NCI-H446 (cell line): ENCODE data around the gene BANP.
"Not testable (repeated sequence)": the region's sequence is repeated elsewhere in the genome, so short reads cannot be mapped to it uniquely, and the experiment has no call there.

Experiments used
- DNase-seq, 2 experiments: peaks; one replicate each; lab custom pipeline; 2025; lab: John Stamatoyannopoulos, UW

Gene BANP

GRCh38 chr16:88101623-88102105 lies 150.4 kb downstream of the BANP start:
- not testable (repeated sequence) for DNase-seq

GRCh38 chr16:88102597-88102996 lies 151.4 kb downstream of the BANP start:
- DNase-seq: no peak

- DNase-seq: no peak
Observed at GRCh38 chr16:88103011-88103410, 151.8 kb downstream of the BANP start.

GRCh38 chr16:88103581-88104188 lies 152.5 kb downstream of the BANP start:
- no peak for DNase-seq

DNA sequence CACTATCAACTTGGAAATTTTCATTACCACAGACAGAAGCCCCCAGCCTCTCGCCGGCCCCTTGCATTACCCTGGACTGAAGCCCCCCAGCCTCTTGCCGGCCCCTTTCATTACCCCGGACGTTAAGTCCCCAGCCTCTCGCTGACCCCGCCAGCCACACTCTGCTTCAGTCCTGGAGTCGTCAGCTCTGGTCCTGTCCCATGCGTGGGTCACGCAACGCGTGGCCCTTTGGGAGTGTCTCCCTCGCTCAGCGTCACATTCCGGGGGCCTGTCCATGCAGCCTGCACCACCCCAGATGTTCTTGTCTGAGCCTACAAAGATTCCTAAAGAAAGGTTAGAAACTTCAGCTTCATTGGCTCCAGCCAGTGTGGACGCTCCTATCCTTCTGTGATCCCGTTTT lies 153.1 kb downstream of the BANP start:
- not testable (repeated sequence) for DNase-seq

DNA sequence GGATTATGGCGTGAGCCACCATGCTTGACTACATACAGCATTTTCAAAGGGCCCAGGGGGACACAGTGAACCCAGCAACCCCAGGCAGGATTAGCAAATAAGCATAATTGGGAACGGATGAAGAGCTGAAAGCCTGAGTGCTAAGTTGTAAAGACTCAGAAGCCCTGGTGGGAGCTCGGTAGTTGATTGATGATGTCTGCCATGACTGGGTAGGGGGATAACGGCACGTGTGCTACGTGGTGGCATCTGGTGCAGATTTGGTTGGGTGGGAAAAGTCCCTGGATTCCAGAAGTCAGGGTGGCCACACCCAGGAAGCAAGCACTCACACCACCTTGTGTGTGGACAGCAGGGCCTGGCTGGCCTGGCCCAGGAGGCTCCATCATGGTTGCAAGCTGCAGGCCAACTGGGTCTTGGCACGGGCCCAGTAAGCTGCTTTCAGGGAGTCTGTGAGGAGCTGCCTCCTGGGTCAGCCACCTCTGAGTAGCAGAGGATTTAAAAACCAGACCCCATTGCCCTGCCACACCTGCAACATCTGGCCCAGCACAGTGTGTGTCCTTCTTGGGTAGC lies 154.4 kb downstream of the BANP start:
- not testable (repeated sequence) for DNase-seq

DNA sequence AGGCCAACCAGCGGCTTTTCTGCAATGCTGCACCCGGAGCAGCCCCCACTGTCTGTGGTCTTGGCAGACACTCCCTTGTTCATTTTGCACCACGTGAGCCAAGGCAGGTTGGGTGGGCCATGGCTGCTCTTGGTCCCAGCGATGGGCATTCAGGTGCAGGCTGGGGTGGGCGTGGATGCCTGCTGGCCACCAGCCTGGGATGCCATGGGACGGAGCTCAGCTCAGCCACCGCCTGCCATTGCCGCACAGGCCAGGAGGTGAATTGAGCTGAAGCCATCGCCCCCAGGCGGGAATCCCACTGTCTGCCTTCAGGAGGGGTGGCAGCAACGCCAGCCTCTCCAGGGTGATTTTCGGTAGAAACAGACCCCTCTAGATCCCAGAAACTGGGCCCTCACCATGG lies 155.3 kb downstream of the BANP start:
- not testable (repeated sequence) for DNase-seq

DNA sequence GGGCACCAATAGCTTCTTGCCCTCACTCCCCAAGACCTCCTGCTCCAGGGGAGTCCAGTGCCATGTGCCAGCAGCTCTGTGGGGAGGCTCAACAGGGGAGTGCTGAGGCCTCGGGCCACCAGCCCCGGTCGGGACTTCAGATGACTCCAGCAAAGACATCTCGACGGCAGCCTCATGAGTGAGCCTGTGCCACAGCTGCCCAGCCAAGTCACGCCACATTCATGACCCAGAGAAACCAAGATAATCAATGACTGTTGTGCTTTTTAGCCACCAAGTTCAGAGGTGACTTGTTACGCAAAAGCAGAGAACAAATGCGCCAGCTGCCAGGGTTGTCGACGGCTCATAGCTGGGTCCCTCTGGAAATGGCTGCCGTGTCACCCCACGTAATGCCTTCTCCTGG lies 157.5 kb downstream of the BANP start:
- DNase-seq: no peak

GRCh38 chr16:88109726-88110621 lies 158.7 kb downstream of the BANP start:
- DNase-seq: not testable (repeated sequence)

DNA sequence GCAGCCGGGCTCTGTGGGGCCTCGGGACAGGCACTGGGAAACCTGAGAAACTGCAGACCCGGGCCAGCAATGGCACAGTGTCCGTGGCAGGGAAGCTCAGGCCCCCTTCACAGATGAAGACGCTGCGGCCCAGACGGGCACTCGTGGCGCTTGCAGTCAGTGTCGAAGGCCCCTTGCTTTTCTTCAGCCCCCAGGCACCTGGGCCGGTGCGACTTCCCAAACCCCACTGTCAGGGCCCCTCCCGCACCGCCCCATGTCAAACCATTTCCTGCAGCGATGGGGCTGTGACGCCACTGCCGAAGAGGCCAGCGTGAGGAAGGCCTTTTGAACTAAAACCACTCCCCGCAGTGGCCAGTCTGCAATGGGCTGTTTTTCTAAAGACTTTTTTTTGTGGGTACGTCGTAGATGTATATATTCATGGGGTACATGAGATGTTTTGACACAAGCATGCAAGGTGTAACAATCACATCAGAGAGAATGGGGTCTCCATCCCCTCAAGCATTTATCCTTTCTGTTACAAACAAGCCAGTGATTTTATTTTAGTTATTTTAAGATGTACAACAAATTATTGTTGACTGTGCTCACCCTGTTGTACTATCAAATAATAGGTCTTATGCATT lies 159.8 kb downstream of the BANP start:
- DNase-seq: not testable (repeated sequence)

GRCh38 chr16:88111976-88112375 lies 160.7 kb downstream of the BANP start:
- not testable (repeated sequence) for DNase-seq

- no peak for DNase-seq
Observed at GRCh38 chr16:88113545-88114045, 162.4 kb downstream of the BANP start.

- not testable (repeated sequence) for DNase-seq
Observed at GRCh38 chr16:88114541-88115228, 163.5 kb downstream of the BANP start.

GRCh38 chr16:88116121-88116520 lies 164.9 kb downstream of the BANP start:
- DNase-seq: no peak

DNA sequence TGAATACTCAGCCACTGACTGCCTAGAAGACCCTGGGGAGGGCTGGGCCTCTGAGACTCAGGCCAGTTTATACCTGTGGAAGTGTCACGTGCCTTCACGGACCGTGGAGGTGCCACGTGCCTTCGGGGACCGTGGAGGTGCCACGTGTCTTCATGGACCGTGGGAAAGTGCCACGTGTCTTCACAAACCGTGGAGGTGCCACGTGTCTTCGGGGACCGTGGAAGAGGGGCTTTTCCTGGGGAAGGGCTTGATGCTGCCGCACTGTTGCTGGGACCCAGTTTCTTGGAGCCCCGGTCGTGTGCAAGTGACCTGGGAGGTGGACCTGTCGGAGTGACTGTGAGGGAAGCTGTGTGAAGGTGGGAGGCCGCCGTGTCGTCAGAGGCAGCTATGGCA lies 166.2 kb downstream of the BANP start:
- DNase-seq: no peak

DNA sequence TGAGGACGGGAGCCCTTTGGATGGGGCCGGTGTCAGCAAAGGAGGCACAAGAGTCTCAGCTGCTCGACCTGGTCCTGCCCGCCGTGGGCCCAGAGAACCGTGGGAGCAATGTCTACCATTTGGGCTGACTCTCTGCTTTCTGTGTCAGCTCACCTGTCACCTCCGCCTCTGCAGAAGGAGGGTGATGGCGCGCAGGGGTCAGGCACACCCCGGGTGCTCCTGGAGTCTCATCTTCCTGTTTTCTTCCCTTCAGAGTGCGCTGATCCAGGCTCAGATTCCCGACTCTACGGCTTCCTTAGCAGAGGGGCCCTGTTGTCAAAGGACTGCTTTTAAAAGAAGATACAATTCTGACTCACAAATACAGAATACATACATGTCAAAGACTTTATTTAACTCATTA lies 167.1 kb downstream of the BANP start:
- DNase-seq: no peak

GRCh38 chr16:88118852-88119741 lies 167.9 kb downstream of the BANP start:
- not testable (repeated sequence) for DNase-seq

DNA sequence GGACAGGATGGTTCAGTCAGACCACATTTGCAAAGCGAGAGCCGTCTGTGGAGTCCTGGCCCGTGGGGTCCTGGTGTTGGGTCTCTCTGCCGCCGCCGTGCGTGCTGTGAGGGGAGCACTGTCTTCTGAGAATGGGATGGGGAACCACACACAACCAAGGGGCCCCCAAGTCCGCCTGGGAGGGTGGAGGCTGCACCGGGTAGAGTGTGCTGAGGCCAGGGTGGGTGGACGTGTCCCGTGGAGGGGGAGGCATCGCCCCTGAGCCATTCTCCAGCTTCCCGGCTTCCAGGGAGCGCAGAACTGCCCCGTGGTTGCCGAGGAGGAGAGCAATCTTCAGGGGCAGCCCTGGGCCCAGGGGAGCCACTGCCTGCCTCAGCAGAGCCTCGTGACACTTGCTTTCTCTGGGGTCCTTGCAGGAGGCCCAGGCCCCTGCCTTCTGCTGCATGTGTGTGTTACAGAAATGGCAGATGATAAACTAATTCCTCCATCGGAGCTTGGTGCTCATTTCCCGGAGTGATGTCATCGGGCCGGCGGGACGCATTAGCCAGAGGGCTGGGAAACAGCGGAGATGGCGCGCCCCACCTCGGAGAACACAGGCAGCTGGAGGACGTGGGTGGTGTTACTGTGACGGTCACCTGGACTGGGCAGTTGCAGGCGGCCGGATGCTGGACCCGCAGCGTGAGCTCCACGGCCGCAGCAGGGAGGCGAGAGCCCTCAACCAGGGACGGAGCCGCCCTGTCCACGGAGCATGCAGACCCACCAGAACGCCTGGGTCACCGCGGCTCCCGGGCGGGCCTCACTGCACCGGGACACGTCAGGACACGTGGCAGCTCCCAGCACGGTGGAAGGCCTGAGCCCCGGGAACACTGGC lies 168.9 kb downstream of the BANP start:
- DNase-seq: not testable (repeated sequence)

GRCh38 chr16:88120812-88121211 lies 169.6 kb downstream of the BANP start:
- DNase-seq: no peak

GRCh38 chr16:88121391-88121790 lies 170.2 kb downstream of the BANP start:
- not testable (repeated sequence) for DNase-seq
